A673 (cell line): ENCODE data around the gene TMEM161A. TPM values are rescaled to one million over a fixed set of nuclear protein-coding genes. Genes with fewer than 3 reads are reported as not detected.

Experiments used
- BruUV-seq: library from RNA; stranded (reverse); fragments of 400-500 nt; replicated peaks from 2 replicates; lab custom pipeline; 2021; lab: Mats Ljungman, UMichigan
- CTCF ChIA-PET: fragments of 300-600 bp; sonication (Branson Sonifier 250); formaldehyde crosslinking; loops from one replicate; lab custom pipeline; 2022; ENCODE audit warnings: antibody characterized with exemption; lab: Charles Lee
- POLR2A ChIA-PET: fragments of 300-600 bp; sonication (Branson Sonifier 250); formaldehyde crosslinking; loops from one replicate; lab custom pipeline; 2022; ENCODE audit warnings: antibody characterized with exemption; ENCODE audit not compliant: low non-redundant PET; lab: Charles Lee
- DNase-seq: peaks from one replicate; pipeline ENCODE4 v3.0.0-alpha.2; 2015; ENCODE audit warnings: low spot score
- H3K27ac ChIP-seq: fragments of 200-600 bp; sonication (generic); 2 replicates; pipeline ENCODE4 v1.5.1; 2016; ENCODE audit warnings: mixed run types, low read depth, mild to moderate bottlenecking, mixed read lengths, antibody characterized with exemption, low read length; ENCODE audit not compliant: poor library complexity, severe bottlenecking
- H3K27me3 ChIP-seq: fragments of 200-600 bp; sonication (generic); replicated peaks from 2 replicates; pipeline ENCODE4 v1.6.1; 2017; ENCODE audit warnings: mixed run types, low read depth, mild to moderate bottlenecking, mixed read lengths, antibody characterized with exemption, low read length; ENCODE audit not compliant: insufficient read depth, poor library complexity
- H3K36me3 ChIP-seq: fragments of 200-600 bp; sonication (generic); 2 replicates; pipeline ENCODE4 v1.6.1; 2016; ENCODE audit warnings: mixed run types, mild to moderate bottlenecking, mixed read lengths, antibody characterized with exemption, low read length; ENCODE audit not compliant: insufficient read depth, poor library complexity, severe bottlenecking
- H3K4me1 ChIP-seq: fragments of 200-600 bp; sonication (generic); 2 replicates; pipeline ENCODE4 v1.6.1; 2017; ENCODE audit warnings: mixed run types, mild to moderate bottlenecking, mixed read lengths, antibody characterized with exemption, low read length; ENCODE audit not compliant: insufficient read depth, poor library complexity, severe bottlenecking
- H3K4me3 ChIP-seq: fragments of 200-600 bp; sonication (generic); 2 replicates; pipeline ENCODE4 v1.5.1; 2016; ENCODE audit warnings: low read depth, mixed run types, mild to moderate bottlenecking, mixed read lengths, low read length; ENCODE audit not compliant: poor library complexity, severe bottlenecking
- H3K9me3 ChIP-seq: fragments of 200-600 bp; sonication (generic); 2 replicates; pipeline ENCODE4 v1.6.1; 2016; ENCODE audit warnings: mixed run types, low read depth, mild to moderate bottlenecking, mixed read lengths, antibody characterized with exemption, low read length; ENCODE audit not compliant: poor library complexity, severe bottlenecking
- EZH2 ChIP-seq: fragments of 200-600 bp; sonication (generic); IDR thresholded peaks from 2 replicates; pipeline ENCODE4 v1.6.1; 2017; ENCODE audit warnings: borderline replicate concordance, low read depth, mild to moderate bottlenecking, mixed read lengths, antibody characterized with exemption, low read length; ENCODE audit not compliant: poor library complexity, severe bottlenecking
- intact Hi-C: fragments of 100-400 bp; cut with micrococcal nuclease; formaldehyde crosslinking; loops from one replicate; pipeline ENCODE4 v1.10.0; 2022; ENCODE audit not compliant: unreplicated experiment
- total RNA-seq: library from RNA; stranded (reverse); gene quantifications from 2 replicates; pipeline ENCODE4 v1.2.3, GENCODE V29; 2021
- TF ChIP-seq, protein P1 (sequence below): fragments of 300-800, 200-600 bp; sonication (generic); conservative IDR thresholded peaks from 2 replicates; pipeline ENCODE4 v1.5.1; 2017; ENCODE audit warnings: low read depth, mild to moderate bottlenecking, antibody characterized with exemption, low read length, moderate library complexity, mixed read lengths

Gene TMEM161A
- total RNA-seq, 1 experiment from 2014 or later = 34.4 TPM

DNA sequence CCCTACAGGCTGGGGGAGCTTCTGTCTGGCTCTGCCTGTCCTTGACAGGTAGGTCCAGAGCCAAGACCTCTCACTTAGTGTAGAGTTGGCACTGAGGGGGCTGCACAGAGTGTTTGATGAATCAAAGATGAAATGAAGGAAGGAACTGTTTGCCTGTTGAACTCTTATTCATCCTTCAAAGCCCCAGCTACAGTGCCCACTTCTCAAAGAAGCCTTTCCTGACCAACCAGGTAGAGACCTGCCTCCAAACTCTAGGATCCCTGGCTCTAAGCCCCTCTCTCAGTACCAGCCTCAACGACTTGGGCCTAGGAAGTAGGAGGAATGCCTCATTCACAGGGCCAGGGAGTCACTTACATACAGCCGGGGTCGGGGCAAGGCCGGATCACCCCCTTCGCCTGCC is 9.1 kb upstream of the TMEM161A start:
- Histone ChIP-seq H3K9me3 (no peaks in the 10 kb centered on the region), H3K36me3 (no peaks in the 10 kb centered on the region), H3K4me3 (no peak overlapping the region), H3K4me1 (no peaks in the 10 kb centered on the region), H3K27me3 (no peaks in the 10 kb centered on the region), H3K27ac (no peak overlapping the region)
- TF ChIP-seq EZH2 = no peak
- TF ChIP-seq, protein P1, sequence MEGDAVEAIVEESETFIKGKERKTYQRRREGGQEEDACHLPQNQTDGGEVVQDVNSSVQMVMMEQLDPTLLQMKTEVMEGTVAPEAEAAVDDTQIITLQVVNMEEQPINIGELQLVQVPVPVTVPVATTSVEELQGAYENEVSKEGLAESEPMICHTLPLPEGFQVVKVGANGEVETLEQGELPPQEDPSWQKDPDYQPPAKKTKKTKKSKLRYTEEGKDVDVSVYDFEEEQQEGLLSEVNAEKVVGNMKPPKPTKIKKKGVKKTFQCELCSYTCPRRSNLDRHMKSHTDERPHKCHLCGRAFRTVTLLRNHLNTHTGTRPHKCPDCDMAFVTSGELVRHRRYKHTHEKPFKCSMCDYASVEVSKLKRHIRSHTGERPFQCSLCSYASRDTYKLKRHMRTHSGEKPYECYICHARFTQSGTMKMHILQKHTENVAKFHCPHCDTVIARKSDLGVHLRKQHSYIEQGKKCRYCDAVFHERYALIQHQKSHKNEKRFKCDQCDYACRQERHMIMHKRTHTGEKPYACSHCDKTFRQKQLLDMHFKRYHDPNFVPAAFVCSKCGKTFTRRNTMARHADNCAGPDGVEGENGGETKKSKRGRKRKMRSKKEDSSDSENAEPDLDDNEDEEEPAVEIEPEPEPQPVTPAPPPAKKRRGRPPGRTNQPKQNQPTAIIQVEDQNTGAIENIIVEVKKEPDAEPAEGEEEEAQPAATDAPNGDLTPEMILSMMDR = no peak
- CTCF ChIA-PET = no interaction called here
- POLR2A ChIA-PET = no interaction called here
- no TSS peak for BruUV-seq
- DNase-seq = no peak
- intact Hi-C loops = loop anchor here (2.0 to 5.0 kb wide), 2 partner anchors 77 to 340 kb away; no protein-coding TSS in a partner anchor

DNA sequence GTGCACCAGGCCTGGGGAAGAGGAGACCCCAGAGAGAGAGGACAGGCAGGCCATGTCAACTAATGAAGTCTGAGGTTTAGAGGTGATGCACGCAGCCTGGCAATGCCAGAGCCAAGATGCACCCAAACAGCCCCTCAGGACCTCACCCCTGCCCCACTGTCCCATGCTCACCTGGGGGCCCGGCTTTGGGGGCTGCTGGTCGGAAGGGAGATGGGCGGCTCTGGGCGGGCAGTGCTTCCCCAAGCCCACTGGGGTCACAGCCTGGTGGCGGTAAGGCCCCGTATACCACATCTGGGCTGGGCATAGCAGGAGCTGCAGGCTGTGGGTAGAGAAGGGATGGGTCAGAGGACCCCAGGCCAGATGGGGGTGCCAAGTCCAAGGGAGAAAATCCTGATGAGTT is 8.6 kb upstream of the TMEM161A start:
- Histone ChIP-seq H3K27ac (no peak overlapping the region), H3K36me3 (no peaks in the 10 kb centered on the region), H3K27me3 (no peaks in the 10 kb centered on the region), H3K4me3 (no peak overlapping the region), H3K4me1 (no peaks in the 10 kb centered on the region), H3K9me3 (no peaks in the 10 kb centered on the region)
- ChIA-PET CTCF (no interaction called here), POLR2A (no interaction called here)
- TF ChIP-seq, protein P1 = no peak
- TF ChIP-seq EZH2 = no peak
- no peak for DNase-seq
- BruUV-seq = no TSS peak
- intact Hi-C loops = loop anchor here (2.0 to 5.0 kb wide), 2 partner anchors 78 to 340 kb away; no protein-coding TSS in a partner anchor

DNA sequence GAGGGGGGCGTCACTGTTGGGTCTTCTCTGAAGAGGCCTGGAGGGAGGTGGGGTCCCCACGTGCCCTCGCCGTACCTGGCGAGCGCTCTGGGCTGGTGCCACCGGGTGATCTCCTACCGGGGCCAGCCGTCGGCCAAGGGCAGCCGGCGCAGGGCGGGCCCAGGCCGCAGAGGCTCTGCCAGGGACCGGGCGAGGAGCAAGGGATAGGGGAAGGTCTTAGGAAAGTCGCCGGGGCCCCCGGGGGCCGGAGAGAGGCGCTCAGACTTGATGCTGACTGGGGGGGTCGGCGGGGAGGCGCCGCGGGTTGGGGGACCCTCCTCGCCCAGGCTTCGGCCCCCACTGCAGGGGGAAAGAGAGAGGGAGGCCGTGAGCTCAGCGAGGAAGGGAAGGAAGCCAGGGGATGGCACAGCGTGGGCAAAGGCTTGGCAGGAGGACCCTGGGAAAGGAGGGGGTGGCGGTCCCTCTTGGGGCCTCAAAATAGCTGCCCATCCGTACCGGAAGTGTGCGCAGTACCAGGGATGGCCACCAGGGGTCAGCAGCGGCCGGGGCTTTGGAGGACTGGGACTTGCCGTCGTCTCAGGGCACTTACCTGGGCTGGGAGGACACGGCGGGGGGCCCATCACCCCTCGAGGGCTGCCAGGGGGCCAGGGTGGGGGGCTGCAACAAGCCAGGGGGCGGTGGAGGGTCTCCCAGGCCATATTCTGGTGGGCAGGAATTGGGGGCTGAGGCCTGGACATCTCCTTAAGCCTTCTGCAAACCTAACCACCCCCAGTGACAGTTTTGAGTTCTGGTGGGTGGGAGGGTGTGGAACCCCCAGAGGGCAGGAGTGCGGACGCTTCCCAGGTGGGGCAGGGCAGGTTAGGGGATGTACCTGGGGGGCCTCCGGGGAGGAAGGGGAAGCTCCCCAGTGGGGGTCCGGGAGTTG is 7.7 kb upstream of the TMEM161A start:
- TF ChIP-seq EZH2 = no peak
- TF ChIP-seq, protein P1 = peak; percentile 97
- POLR2A ChIA-PET = interaction anchor here (0.5 kb wide), 1 partner anchor 1886 kb away, joined by 3 read pairs; no protein-coding TSS in a partner anchor
- H3K4me1 ChIP-seq = no peaks in the 10 kb centered on the region
- BruUV-seq = no TSS peak
- no peaks in the 10 kb centered on the region for H3K36me3 ChIP-seq
- H3K9me3 ChIP-seq = no peaks in the 10 kb centered on the region
- H3K27ac ChIP-seq = peak overlapping the region; percentile 72
- intact Hi-C loops = loop anchor here (2.0 to 5.0 kb wide), 2 partner anchors 79 to 341 kb away; no protein-coding TSS in a partner anchor
- peak overlapping the region; percentile 29 for H3K4me3 ChIP-seq
- H3K27me3 ChIP-seq = no peaks in the 10 kb centered on the region
- peak; percentile 83 for DNase-seq
- CTCF ChIA-PET = interaction anchor here (0.5 to 1.1 kb wide), 10 partner anchors 9 to 408 kb away, joined by 3 to 8 read pairs (median 4); no protein-coding TSS in a partner anchor
